Progenitor cell of endocrine pancreas (in vitro differentiated cells): ENCODE results near the gene STAB2. TPM values are rescaled to one million over a fixed set of nuclear protein-coding genes. Genes with fewer than 3 reads are reported as not detected.

Experiments used
- DNase-seq: peaks from one replicate; pipeline ENCODE4 v3.0.0; 2021; ENCODE audit warnings: low spot score; ENCODE audit not compliant: unreplicated experiment
- H3K27ac Mint-ChIP-seq: 2 replicates; pipeline ENCODE4 v1.8.0; 2021; ENCODE audit warnings: mild to moderate bottlenecking, moderate library complexity, mixed read lengths
- H3K27me3 Mint-ChIP-seq: 2 replicates; pipeline ENCODE4 v1.8.0; 2021; ENCODE audit warnings: mixed read lengths
- H3K36me3 Mint-ChIP-seq: 2 replicates; pipeline ENCODE4 v1.8.0; 2022; ENCODE audit warnings: mixed read lengths; ENCODE audit not compliant: insufficient read depth
- H3K4me1 Mint-ChIP-seq: 2 replicates; pipeline ENCODE4 v1.8.0; 2021; ENCODE audit warnings: low read depth, mixed read lengths
- H3K4me3 Mint-ChIP-seq: 2 replicates; pipeline ENCODE4 v1.8.0; 2021; ENCODE audit warnings: low read depth, mild to moderate bottlenecking, moderate library complexity, mixed read lengths
- H3K9me3 Mint-ChIP-seq: 2 replicates; pipeline ENCODE4 v1.8.0; 2021; ENCODE audit warnings: low read depth, mixed read lengths
- CTCF ChIP-seq: fragments of 200-600 bp; sonication (generic); IDR thresholded peaks from one replicate; pipeline ENCODE4 v1.5.0; 2021; ENCODE audit warnings: antibody characterized with exemption, mild to moderate bottlenecking; ENCODE audit not compliant: unreplicated experiment
- total RNA-seq: library from RNA; stranded (reverse); gene quantifications from 2 replicates; pipeline ENCODE4 v1.2.1, GENCODE V29; 2021

The STAB2 gene
- total RNA-seq, 1 donor from 2014 or later: not detected

GRCh38 chr12:103558879-103559278 lies 28.2 kb upstream of the STAB2 start:
- no peak for TF ChIP-seq CTCF
- DNase-seq: no peak
- Mint-ChIP-seq H3K36me3 (peaks cover 1% of the 10 kb centered on the region), H3K9me3 (peaks cover 7% of the 10 kb centered on the region), H3K27me3 (peaks cover 32% of the 10 kb centered on the region), H3K27ac (no peak overlapping the region), H3K4me1 (peaks cover 2% of the 10 kb centered on the region), H3K4me3 (no peak overlapping the region)

- Mint-ChIP-seq H3K27me3 (peaks cover 25% of the 10 kb centered on the region), H3K4me3 (no peak overlapping the region), H3K4me1 (peaks cover 2% of the 10 kb centered on the region), H3K36me3 (no peaks in the 10 kb centered on the region), H3K9me3 (peaks cover 11% of the 10 kb centered on the region), H3K27ac (no peak overlapping the region)
- no peak for TF ChIP-seq CTCF
- DNase-seq: no peak
These were observed 26.4 kb upstream of the STAB2 start for GRCh38 chr12:103560604-103561101.

- H3K4me3 Mint-ChIP-seq: no peak overlapping the region
- no peak overlapping the region for H3K27ac Mint-ChIP-seq
- no peak for DNase-seq
- peaks cover 2% of the 10 kb centered on the region for H3K4me1 Mint-ChIP-seq
- H3K27me3 Mint-ChIP-seq: peaks cover 22% of the 10 kb centered on the region
- H3K36me3 Mint-ChIP-seq: peaks cover 1% of the 10 kb centered on the region
- peaks cover 16% of the 10 kb centered on the region for H3K9me3 Mint-ChIP-seq
- no peak for TF ChIP-seq CTCF
These were observed 25.9 kb upstream of the STAB2 start for GRCh38 chr12:103561174-103561573.

- Mint-ChIP-seq H3K4me1 (peaks cover 7% of the 10 kb centered on the region), H3K36me3 (peaks cover 2% of the 10 kb centered on the region), H3K27me3 (peaks cover 31% of the 10 kb centered on the region), H3K4me3 (no peak overlapping the region), H3K27ac (no peak overlapping the region), H3K9me3 (peaks cover 28% of the 10 kb centered on the region)
- DNase-seq: no peak
- TF ChIP-seq CTCF: no peak
These were observed 20.7 kb upstream of the STAB2 start for GRCh38 chr12:103566398-103566797.

- Mint-ChIP-seq H3K4me3 (no peak overlapping the region), H3K27ac (no peak overlapping the region), H3K4me1 (peaks cover 8% of the 10 kb centered on the region), H3K9me3 (peaks cover 26% of the 10 kb centered on the region), H3K36me3 (peaks cover 2% of the 10 kb centered on the region), H3K27me3 (peaks cover 47% of the 10 kb centered on the region)
- TF ChIP-seq CTCF: no peak
- no peak for DNase-seq
These were observed 17.8 kb upstream of the STAB2 start for GRCh38 chr12:103569278-103569677.
